ENCODE measurements around the gene CLK1.
"Not testable (repeated sequence)": the region's sequence is repeated elsewhere in the genome, so short reads cannot be mapped to it uniquely, and the experiment has no call there.

Gene CLK1

DNA sequence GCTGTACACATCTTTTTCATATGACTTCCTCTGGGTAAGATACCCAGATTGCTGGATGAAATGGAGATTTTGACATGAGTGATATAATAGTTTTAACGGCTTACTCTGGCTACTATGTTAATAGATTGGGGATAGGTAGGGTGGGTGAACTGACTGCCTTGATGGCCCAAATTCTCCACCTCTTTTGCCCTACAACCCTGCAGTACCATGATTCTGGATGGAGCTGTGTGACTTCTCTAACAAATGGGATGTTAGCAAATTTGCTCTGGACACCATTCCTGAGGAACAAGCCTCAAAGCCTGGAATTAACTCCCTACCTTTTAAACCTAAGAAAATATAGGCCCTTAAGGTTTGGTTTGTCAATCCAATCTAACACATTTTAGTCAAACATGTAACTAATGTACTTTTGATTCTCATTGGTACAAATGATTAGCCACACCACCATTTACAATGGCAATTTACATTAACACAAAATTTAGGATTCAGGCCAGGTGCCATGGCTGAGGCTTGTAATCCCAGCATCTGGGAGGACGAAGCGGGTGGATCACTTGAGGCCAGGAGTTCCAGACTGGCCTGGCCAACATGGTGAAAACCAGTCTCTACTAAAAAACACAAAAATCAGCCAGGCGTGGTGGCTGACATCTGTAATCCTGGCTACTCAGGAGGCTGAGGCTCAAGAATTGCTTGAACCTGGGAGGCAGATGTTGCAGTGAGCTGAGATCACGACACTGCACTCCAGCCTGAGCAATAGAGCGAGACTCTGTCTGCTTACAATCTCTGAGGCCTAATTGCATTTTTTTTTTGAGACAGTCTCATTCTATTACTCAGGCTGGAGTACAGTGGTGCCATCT lies 12.8 kb downstream of the CLK1 start:
- no peak for DNase-seq (ENCODE audit: low read depth)

DNA sequence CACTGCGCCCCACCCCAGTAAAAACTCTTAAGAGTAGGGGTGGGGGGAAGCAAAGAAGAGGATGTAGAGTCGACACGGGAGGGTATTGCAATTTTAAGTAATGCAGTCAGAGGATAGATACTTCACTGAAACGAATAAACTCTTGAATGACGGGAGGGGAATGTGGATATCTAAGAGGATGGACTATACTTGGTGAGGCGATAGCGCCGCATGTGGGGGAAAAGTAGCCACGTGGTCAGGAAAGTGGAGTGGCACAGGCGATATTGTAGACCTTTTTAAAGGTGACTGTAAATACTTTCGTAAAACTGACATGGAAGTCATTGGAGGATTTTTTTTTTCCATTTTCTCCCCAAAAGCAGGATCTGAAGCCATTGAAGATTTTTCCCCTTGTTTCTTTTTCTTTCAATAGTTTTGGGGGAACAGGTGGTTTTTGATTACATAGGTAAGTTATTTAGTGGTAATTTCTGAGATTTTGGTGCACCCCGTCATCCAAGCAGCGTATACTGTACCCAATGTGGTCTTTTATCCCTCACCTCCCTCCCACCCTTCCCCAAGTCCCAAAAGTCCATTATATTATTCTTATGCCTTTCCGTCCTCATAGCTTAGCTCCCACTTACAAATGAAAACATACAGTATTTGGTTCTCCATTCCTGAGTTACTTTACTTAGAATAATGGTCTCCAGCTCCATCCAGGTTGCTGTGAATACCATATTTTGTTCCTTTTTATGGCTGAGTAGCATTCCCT lies 13.8 kb downstream of the CLK1 start:
- no peak for DNase-seq (ENCODE audit: low read depth)

DNA sequence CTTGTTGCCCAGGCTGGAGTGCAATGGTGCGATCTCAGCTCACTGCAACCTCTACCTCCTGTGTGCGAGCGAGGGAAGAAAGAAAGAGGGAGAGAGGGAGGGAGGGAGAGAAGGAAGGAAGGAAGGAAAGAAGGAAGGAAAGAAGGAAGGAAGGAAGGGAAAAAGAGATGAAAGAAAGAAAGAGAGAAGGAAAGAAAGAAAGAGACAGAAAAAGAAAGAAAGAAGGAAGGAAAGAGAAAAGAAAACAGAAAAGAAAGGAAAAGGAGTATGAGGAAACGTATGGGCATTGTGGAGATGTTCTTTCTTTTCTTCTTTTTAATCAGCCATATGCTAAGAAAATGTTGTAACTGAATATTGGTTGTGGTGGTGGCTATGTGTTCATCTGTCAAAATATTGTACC lies 16.5 kb downstream of the CLK1 start:
- no peak for DNase-seq (ENCODE audit: low read depth)

DNA sequence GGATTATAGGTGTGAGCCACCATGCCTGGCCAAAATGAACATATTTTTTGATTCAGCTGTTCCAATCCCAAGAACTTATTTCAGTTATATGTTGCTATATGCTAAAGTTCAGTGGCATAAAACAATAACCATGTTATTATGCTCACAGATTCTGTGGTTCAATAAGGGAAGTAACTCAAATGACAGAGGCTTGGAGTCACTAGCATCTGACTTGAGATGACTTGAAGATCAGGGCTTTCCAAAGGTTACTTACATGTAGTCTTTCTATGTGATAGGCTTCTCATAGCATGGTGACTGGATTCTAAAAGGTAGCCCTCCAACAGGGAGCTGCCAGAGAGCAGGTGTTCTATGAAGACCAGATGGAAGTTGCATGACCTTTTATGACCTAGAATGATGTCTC lies 17.2 kb downstream of the CLK1 start:
- no peak for DNase-seq (ENCODE audit: low read depth)

DNA sequence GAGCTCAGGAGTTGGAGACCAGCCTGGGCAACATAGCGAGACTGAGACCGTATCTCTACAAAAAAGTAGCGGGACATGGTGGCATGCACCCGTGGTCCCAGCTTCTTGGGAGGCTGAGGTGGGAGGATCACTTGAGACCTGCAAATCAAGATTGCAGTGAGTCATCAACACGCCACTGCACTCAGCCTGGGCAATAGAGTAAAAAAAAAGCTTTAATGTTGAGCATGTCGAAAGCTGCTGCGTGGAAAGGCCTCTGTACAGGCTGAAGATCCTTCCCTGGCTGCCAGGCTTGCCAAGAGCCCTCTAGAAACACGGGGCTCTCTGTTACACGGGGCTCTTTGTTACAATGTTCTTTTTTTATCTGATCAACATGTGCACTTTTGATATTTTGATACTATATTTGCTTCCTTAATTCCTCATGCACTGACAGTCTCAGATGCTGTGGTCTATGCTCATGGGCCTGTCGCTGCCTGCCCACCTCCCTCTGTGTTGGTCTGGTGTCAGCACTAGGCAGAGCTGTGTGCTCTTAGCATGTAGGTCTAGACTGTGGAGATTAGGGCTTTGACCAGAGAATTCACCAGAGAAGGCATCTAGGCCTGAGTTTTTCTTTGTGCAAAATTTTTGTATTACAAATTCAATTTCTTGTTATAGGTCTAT lies 18.7 kb downstream of the CLK1 start:
- no peak for DNase-seq (ENCODE audit: low read depth)

DNA sequence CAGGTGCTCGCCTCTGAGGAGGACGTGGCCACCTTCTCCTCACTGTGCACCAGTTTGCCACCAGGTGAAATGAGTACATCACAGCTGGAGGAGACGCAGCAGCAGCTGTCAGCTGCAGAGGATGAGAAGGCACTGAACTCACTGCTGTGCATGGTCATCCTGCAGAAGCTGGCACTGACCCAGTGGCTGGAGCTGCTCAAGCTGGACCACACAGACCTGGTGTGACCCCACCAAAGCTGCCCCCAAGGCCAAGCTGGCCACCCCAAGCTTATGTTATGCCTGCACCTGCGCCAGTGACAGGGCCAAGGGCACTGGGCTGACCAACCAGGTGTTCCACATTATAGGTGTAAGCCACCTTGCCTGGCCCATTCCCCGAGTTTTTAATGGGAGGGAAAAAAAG lies 19.3 kb downstream of the CLK1 start:
- no peak for DNase-seq (ENCODE audit: low read depth)

DNA sequence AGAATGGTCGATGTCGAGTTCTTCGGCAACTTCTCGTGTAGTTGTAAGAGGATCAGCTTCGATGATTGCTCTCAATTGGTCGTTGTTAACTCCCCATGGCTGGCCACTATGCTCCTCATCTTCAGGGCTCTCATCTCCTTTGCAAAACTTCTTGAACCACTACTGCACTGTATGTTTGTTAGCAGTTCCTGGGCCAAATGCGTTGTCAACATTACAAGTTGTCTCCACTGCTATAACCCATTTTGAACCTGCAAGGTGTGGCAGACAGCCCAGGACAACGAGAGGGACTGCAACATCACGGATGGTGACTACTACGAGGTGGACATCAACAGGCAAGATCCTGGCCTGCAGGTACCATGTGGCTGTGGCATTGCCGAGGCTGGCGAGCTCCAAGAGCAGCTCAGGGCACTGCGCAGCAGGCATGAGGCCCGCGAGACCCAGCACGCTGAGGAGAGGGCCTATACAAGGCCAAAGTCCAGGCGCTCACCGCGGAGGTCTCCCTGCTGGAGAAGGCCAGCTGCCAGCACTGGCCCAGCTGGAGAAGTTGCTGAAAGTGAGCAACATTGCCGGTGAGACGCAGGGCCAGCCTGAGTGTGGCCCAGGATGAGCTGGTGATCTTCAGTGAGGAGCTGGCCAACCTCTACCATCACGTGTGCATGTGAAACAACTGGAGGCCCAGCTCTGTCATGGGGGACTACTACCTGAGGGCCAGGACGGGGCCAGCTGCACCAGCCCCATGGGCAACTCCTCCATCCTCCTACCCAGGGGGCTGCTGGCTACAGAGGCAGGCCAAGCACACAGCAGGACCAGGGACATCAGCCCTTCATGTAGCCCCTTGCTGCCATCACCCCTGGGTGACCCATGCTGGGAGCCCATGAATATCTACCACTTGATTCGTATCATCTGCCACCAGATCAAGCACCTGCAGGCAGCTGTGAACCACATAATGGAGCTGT lies 20.2 kb downstream of the CLK1 start:
- DNase-seq (ENCODE audit: low read depth) = no peak

DNA sequence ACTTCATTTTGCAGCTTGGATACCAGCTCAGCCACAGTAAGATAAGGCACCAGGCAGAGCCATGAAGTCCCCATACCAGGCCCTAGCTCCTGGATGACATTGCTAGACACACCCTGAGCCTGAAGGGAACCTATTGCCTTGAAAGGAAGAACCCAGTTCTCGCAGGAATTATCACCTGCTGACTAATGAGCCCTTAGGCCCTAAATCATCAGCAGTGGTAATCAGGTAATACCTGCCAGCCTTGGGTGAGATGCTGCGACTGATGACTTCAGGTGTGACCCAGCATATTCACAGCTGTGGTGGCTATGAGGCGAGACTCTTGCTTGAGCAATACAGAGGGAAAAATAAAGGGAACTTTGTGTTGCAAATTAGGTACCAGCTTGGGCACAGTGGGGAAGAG lies 24.9 kb downstream of the CLK1 start:
- DNase-seq (ENCODE audit: low read depth) = no peak

DNA sequence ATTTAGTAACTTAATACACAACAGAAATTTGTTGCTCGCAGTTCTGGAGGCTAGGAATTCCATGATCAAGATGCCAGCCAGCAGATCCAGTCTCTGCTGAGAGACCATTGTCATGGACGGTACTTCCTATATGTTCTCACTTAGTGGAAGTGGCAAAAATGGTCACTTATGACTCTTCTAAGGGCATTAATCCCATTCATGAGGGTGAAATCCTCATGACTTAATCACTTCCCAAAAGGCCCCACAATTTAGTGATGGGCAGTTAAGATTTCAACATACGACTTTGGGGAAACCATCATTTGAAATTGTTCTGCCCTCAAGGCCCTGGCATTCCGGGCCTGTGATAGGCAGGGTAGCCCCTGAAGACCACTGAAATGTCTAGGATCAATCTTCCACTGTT lies 29.8 kb downstream of the CLK1 start:
- no peak for DNase-seq (ENCODE audit: low read depth)

DNA sequence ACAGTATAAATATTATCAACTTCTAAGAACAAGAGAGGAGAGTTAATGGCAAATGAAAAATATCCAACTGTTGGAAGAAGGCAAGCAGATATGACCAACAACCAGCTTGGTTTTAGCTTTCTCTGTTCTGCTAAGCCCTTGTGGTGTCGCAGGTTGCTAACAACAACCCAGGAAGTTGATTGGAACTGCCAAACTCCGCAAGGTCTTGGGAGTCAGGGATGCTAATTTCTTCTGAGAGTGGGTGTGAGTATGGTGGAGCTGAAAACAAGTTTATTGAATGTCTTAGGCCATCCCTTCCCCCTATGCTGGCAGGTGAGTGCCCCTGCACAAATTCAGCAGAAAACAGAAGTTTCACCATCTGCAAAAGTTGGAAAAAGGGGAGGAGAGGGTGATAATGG lies 35.2 kb downstream of the CLK1 start:
- DNase-seq (ENCODE audit: low read depth) = no peak

DNA sequence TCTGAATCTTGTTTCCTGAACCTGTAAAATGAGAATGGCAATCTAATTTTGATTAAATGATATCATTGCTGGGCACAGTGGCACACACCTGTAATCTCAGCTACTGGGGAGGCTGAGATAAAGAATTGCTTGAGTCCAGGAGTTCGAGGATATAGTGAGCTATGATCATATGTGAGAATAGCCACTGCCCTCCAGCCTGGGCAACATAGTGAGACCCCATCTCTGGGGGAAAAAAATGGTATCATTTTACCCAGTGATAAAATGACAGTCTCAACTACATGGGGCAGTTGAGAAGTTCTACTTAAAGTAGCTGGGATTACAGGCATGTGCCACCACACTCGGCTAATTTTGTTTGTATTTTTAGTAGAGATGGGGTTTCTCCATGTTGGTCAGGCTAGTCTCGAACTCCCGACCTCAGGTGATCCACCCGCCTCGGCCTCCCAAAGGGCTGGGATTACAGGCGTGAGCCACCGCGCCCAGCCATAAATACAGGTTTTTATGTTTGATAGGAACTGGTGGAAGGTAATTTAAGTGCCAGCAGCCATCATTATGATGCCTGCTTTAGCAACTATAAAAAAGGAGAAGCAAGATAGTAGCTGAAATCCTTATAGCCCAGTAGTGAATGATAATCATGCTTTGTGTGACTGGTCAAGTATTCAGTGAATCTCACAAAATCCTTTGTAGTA lies 35.7 kb downstream of the CLK1 start:
- DNase-seq (ENCODE audit: low read depth) = no peak

DNA sequence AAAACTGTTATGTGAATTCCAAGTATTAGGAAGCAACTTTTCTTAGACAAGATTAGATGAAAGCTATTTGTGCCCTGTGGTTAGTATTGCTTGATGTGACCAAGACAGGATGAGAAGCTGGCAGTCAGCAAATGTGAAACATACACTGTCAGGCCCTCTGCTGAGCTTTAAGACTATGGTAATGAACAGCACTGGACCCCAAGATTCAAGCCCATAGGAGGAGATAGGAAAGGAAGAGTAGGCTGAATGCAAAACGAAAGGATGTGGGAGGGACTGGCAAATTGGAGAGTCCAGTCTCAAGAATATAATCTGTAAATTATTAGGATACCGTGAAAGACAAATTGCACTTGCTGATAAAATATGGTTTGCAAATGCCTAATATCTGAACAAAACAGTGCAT lies 36.4 kb downstream of the CLK1 start:
- no peak for DNase-seq (ENCODE audit: low read depth)

DNA sequence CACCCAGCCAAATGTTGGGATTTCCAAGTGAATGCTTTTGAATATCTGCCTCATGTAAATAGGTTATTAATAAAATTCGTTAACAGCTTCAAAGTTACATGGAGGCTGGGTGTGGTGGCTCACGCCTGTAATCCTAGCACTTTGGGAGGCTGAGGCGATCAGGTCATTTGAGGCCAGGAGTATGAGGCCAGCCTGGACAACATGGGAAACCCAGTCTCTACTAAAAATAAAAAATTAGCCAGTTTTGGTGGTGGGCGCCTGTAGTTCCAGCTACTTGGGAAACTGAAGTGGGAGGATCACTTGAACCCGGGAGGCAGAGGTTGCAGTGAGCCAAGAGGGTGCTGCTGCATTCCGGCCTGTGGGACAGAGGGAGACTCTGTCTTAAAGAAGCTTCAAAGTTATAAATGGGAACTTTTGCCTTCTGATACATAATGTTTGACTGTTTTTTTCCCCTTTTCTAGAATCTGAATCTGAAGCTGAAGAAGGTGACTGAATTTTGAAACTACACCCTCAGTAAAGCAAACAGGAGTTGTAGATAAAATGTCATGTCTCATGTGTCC lies 42.7 kb downstream of the CLK1 start:
- DNase-seq (ENCODE audit: low read depth) = no peak

DNA sequence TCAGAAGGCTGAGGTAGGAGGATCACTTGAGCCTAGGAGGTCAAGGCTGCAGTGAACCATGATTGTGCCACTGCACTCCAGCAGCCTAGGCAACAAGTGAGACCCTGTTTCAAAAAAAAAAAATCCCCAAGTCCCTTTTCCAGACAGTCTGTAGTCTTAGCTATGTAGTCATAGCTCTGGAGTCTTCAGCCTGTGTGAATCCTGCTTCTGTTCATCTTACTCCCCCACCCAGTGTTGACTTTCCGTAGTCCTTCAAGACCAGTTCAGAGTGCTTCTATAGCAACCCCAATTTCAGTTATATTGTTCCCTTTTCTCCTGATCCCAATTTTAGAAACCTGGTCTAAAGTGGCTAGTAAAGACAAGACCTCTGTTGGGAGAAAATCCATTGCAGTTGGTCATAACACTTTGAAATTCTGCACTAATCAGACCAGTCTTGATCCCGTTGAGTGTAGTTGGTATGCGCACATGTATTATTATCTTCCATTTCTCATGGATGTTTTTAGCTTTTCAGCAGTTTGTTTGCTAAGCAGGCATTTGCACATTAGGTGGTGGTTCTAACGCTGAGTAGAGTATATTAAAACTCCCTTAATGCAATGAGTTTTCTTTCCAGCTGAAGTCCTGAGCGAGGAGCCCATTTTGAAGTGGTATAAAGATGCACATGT lies 43.8 kb downstream of the CLK1 start:
- DNase-seq (ENCODE audit: low read depth) = no peak

DNA sequence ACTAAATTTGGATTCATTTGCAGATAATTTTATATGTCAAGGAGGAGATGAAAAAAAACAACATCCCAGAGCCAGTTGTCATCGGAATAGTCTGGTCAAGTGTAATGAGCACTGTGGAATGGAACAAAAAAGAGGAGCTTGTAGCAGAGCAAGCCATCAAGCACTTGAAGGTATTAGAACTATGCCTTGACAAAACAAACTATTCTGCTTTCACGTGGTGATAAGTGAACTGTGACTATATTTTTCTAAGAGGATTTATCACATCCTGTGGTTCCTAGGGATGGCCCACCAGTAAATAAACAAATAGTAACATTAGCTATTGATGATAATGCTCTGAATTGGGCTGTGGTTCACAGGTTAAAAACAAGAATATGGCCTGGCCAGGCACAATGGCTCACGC lies 45.7 kb downstream of the CLK1 start:
- not testable (repeated sequence) for DNase-seq (ENCODE audit: low read depth)

DNA sequence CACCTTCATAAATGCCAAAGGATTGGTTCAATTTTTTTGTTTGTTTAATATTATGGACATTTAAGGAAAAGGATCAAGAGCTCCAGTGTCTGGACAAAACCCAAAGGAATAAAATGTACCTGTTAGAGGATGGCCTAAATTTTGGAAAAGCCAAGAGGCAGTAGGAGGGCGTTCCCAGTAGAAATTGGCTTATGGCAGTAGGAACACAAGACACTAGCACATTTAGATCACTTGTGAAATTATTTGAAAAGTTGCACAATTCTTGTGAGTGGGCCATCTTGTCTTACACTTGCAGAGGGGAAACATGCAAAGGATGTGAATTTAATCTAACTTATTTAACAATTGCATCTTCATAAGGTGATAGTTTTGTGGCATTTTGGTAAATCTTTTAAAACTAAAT lies 49.5 kb downstream of the CLK1 start:
- DNase-seq (ENCODE audit: low read depth) = no peak

DNA sequence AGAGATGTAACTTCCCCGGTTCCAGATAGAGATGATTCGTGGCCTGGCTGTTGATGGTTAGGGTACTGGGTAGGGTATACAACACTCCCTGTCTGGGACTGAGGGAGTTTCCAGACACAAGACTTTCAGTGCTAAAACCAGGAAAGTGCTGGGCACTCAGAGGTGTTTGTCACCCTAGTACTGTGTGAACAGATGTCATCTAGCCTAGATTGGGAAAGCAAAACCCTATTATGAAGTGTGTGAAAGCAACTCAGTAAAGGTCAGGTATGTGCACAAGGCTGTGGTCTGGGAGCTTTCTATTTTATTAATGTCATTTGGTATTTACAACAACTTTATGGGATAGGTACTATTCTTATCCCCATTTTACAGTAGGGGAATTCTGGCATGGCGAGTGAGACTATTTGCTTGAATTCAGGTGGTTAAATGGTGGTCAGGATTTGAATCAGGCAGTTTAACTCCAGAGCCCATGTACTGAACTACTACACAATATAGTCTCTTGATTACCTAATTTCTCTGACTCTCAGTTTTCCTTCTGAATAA lies 50.1 kb downstream of the CLK1 start:
- no peak for DNase-seq (ENCODE audit: low read depth)

DNA sequence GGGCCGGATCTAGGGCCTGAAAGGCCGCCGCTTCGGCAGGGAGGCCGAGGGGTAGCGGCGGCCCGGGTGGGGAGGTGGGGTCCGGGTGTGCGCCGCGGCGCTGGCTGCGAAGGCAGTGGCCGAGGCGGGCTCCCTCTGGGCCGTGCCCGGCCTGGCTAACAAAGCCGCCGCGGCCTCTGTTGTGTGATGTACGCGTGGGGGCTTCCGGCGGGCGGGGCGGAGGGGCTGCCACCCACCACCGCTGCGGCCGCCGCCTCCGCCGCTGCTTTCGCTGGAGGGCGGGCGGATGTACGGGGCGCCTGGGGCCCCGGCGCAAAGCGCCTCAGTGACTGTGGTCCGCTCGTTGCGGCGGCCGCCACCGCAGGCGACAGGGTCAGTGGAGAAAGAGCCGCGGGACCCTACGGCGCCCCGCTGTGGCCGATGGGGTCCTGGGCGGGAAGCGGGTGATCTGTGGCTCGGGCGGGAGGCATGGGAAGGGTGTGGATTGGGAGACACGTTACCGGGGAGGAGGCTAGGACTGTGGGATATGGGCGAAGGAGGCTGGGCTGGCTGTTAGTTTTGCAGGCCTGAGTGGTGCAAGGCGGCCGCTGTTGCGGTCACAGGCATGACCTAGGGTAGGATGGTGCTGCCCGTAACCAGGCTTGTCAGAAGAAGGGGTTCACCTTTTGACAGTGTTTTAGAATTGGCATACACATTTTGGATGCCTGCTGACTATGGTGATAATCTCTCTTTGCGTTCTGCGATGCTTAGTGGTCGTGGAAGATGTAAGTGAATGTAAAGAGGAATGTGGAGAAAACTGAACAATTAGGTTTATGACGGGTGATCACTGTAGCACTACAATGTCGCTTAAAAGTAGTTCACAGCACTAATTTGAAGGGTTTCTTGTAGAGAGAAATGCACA lies 52.1 kb downstream of the CLK1 start:
- peak; percentile 31 for DNase-seq (ENCODE audit: low read depth)
